Sigmoid colon (tissue), 4 donors: Measurements from ENCODE around the gene MTFMT.

Experiments
- EP300 ChIP-seq, 4 donors: sonication (generic); formaldehyde crosslinking; IDR thresholded peaks; one replicate each; pipeline ENCODE4 v1.6.1; 2017; ENCODE audit warnings: antibody characterized with exemption in 4 of 4
- POLR2A ChIP-seq, 2 donors: fragments of 450-650 bp; IDR thresholded peaks; one replicate each; pipeline ENCODE4 v1.6.1; 2016; ENCODE audit warnings: antibody characterized with exemption in 2 of 2, mild to moderate bottlenecking in 2 of 2, moderate library complexity in 2 of 2

DNA sequence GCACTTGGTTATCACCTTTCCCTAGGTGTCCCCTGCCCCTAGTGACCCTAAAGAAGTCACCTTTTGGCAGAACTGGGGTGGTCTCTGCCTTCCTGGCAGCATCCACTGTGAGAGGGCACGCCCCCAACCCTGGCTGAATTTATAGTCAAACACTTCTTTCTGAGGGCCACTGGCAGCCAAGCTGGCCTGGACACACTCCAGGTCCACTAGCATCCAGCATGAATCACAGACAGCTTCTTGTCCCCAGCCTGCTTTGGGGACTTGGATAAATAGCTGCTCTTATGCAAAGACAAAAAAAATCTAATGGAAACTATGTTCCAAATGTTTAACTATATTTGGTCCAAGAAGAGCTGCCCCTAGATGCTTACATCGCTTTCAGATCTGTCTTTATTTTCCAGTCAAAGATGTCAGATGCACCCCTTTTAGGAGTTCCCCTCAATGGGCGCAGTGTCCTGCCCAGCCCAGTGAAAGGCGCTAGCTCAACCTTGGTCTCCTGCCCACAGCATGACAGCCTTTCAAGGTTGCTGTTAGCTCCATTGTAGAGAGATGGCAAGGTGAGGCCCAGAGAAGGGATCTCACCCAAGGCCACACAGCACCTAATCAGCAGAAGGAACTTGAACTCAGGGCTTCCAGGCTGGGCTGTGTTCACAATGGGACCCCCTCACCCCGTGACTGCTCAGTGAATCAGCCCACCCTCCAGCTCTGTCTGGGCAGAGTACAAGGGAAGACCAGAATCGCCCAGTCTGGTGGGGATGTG lies 31.4 kb upstream of the MTFMT start:
- TF ChIP-seq POLR2A (IDR thresholded peaks at IDR 0.05) = no peak
- no peak for TF ChIP-seq EP300 (IDR thresholded peaks at IDR 0.05)
